SU-DHL-6 (cell line): ENCODE data around the gene MAST4.
"Not testable (repeated sequence)": the region's sequence is repeated elsewhere in the genome, so short reads cannot be mapped to it uniquely, and the experiment has no call there.

Experiments used
- H2AFZ ChIP-seq: fragments of 200-600 bp; sonication (generic); 2 replicates; pipeline ENCODE4 v1.6.1; 2014; ENCODE audit warnings: low read depth, mild to moderate bottlenecking, moderate library complexity, mixed read lengths, antibody characterized with exemption, low read length; ENCODE audit not compliant: severe bottlenecking
- H3F3A ChIP-seq: fragments of 200-600 bp; shearing (Covaris generic); 2 replicates; pipeline ENCODE4 v1.6.0; 2016; ENCODE audit warnings: antibody characterized with exemption, mild to moderate bottlenecking; ENCODE audit not compliant: insufficient read depth
- H3K27ac ChIP-seq: fragments of 200-600 bp; sonication (generic); 2 replicates; pipeline ENCODE4 v1.5.1; 2016; ENCODE audit warnings: low read depth, mild to moderate bottlenecking, low read length, moderate library complexity, mixed read lengths
- H3K27me3 ChIP-seq: fragments of 200-600 bp; sonication (generic), shearing (Covaris generic); 2 replicates; pipeline ENCODE4 v1.6.0; 2014; ENCODE audit warnings: mild to moderate bottlenecking, low read length
- H3K36me3 ChIP-seq: fragments of 200-600 bp; sonication (generic); 2 replicates; pipeline ENCODE4 v1.6.1; 2014; ENCODE audit warnings: mild to moderate bottlenecking, low read length, mixed read lengths
- H3K4me2 ChIP-seq: fragments of 300-600, 200-600 bp; shearing (Covaris generic), sonication (generic); 2 replicates; pipeline ENCODE4 v1.6.0; 2014; ENCODE audit warnings: low read length, low read depth, mild to moderate bottlenecking; ENCODE audit not compliant: poor library complexity, severe bottlenecking
- H3K4me3 ChIP-seq: fragments of 200-600 bp; sonication (generic); 2 replicates; pipeline ENCODE4 v1.5.1; 2014; ENCODE audit warnings: antibody characterized with exemption, low read length, mild to moderate bottlenecking, mixed read lengths; ENCODE audit not compliant: insufficient read depth, poor library complexity, severe bottlenecking
- H3K79me2 ChIP-seq: fragments of 200-600 bp; sonication (generic); 2 replicates; pipeline ENCODE4 v1.6.1; 2014; ENCODE audit warnings: mild to moderate bottlenecking, low read length, moderate library complexity; ENCODE audit not compliant: insufficient read depth
- H3K9ac ChIP-seq: fragments of 200-600 bp; sonication (generic); 2 replicates; pipeline ENCODE4 v1.7.0; 2014; ENCODE audit warnings: mild to moderate bottlenecking, low read length
- H3K9me2 ChIP-seq: fragments of 200-600 bp; sonication (generic); replicated peaks from 2 replicates; pipeline ENCODE4 v1.6.1; 2014; ENCODE audit warnings: low read length; ENCODE audit not compliant: insufficient read depth
- H3K9me3 ChIP-seq: fragments of 200-600 bp; sonication (generic); 2 replicates; pipeline ENCODE4 v1.6.1; 2014; ENCODE audit warnings: low read length, mixed read lengths; ENCODE audit not compliant: insufficient read depth
- H4K20me1 ChIP-seq: fragments of 200-600 bp; sonication (generic); 2 replicates; pipeline ENCODE4 v1.6.1; 2014; ENCODE audit warnings: low read depth, mild to moderate bottlenecking, antibody characterized with exemption, low read length, moderate library complexity, mixed read lengths
- EZH2phosphoT487 ChIP-seq: fragments of 200-600 bp; sonication (generic), shearing (Covaris generic); conservative IDR thresholded peaks from 2 replicates; pipeline ENCODE4 v1.6.1; 2018; ENCODE audit warnings: mild to moderate bottlenecking, antibody characterized with exemption, low read length, moderate library complexity, mixed read lengths
- TF ChIP-seq, protein P1 (sequence below): fragments of 200-600 bp; sonication (generic); IDR thresholded peaks from one replicate; pipeline ENCODE4 v1.5.1; 2017; ENCODE audit warnings: antibody characterized with exemption, mild to moderate bottlenecking, low read length, moderate library complexity; ENCODE audit not compliant: insufficient read depth, poor library complexity, severe bottlenecking

MAST4 gene

GRCh38 chr5:67166460-67167285 lies 570.5 kb downstream of the MAST4 start:
- Histone ChIP-seq H3K36me3 (no peaks in the 10 kb centered on the region), H3K9ac (peak overlapping the region; percentile 56), H4K20me1 (no peaks in the 10 kb centered on the region), H3K27me3 (no peaks in the 10 kb centered on the region), H2AFZ (peak overlapping the region; percentile 97), H3K27ac (peak overlapping the region; percentile 44; the same call in 1 of the 2 replicates), H3K79me2 (no peaks in the 10 kb centered on the region), H3K4me3 (peak overlapping the region; percentile 33), H3K9me2 (no peaks in the 10 kb centered on the region), H3K4me2 (peak overlapping the region; percentile 59), H3K9me3 (no peaks in the 10 kb centered on the region), H3F3A (peaks cover 4% of the 10 kb centered on the region; the same call in 1 of the 2 replicates)
- no peak for TF ChIP-seq EZH2phosphoT487
- TF ChIP-seq, protein P1, sequence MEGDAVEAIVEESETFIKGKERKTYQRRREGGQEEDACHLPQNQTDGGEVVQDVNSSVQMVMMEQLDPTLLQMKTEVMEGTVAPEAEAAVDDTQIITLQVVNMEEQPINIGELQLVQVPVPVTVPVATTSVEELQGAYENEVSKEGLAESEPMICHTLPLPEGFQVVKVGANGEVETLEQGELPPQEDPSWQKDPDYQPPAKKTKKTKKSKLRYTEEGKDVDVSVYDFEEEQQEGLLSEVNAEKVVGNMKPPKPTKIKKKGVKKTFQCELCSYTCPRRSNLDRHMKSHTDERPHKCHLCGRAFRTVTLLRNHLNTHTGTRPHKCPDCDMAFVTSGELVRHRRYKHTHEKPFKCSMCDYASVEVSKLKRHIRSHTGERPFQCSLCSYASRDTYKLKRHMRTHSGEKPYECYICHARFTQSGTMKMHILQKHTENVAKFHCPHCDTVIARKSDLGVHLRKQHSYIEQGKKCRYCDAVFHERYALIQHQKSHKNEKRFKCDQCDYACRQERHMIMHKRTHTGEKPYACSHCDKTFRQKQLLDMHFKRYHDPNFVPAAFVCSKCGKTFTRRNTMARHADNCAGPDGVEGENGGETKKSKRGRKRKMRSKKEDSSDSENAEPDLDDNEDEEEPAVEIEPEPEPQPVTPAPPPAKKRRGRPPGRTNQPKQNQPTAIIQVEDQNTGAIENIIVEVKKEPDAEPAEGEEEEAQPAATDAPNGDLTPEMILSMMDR = no peak

DNA sequence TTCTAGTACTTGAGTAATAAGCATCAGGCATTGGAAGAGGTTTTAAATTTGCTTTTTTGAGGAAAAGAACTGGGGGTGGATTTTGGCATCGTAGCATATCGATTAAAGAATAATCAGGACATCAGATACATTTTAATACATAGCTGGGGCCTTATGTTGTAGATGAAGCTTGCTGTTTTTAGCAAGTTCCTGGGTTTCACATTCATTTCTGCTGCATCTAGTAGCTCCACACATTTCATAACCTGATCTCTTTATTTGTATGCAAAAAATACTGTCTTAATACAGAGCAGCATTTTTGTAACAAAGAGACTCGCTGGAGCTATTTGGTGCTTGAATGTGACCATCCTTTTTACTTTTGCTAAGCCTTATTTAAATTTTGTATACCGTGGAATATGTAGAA lies 571.9 kb downstream of the MAST4 start:
- no peaks in the 10 kb centered on the region for H3K27me3 ChIP-seq
- TF ChIP-seq, protein P1 = no peak
- TF ChIP-seq EZH2phosphoT487 = no peak
- no peak overlapping the region for H3K9ac ChIP-seq
- H3K79me2 ChIP-seq = no peaks in the 10 kb centered on the region
- H3F3A ChIP-seq = peaks cover 4% of the 10 kb centered on the region; the same call in 1 of the 2 replicates
- no peak overlapping the region for H2AFZ ChIP-seq
- no peak overlapping the region for H3K4me3 ChIP-seq
- H4K20me1 ChIP-seq = no peaks in the 10 kb centered on the region
- H3K27ac ChIP-seq = no peak overlapping the region
- H3K9me3 ChIP-seq = no peaks in the 10 kb centered on the region
- no peaks in the 10 kb centered on the region for H3K9me2 ChIP-seq
- no peaks in the 10 kb centered on the region for H3K36me3 ChIP-seq
- no peak overlapping the region for H3K4me2 ChIP-seq

DNA sequence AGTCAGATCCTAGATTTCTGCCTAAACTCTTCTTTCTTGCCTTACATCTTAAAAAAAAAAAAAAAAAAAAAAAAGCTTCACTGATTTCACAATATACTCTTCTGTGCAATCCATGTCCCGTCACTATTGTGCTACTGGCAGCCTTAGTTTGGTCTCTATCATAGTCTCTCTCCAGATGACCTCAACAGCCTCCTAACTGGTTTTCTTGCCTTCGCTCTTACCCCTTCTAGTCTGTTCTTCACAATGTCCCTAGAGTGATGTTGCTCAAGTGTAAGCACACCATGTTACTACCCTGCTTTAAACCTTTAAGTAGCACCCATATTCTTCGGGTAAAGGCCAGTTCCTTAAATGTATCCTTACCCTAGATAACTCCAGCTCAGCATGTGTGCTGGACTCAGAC lies 574.6 kb downstream of the MAST4 start:
- H4K20me1 ChIP-seq = no peaks in the 10 kb centered on the region
- TF ChIP-seq, protein P1 = no peak
- TF ChIP-seq EZH2phosphoT487 = no peak

DNA sequence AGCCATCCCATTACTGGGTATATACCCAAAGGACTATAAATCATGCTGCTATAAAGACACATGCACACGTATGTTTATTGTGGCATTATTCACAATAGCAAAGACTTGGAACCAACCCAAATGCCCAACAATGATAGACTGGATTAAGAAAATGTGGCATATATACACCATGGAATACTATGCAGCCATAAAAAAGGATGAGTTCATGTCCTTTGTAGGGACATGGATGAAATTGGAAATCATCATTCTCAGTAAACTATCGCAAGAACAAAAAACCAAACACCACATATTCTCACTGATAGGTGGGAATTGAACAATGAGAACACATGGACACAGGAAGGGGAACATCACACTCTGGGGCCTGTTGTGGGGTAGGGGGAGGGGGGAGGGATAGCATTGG lies 577.2 kb downstream of the MAST4 start:
- not testable (repeated sequence) for H3K4me2 ChIP-seq, H3F3A ChIP-seq, H3K27ac ChIP-seq, H3K9me3 ChIP-seq, H3K79me2 ChIP-seq, H2AFZ ChIP-seq, H3K9ac ChIP-seq, H4K20me1 ChIP-seq, H3K9me2 ChIP-seq, H3K4me3 ChIP-seq, H3K36me3 ChIP-seq, H3K27me3 ChIP-seq

More for the DNA sequence above, 574.6 kb downstream of the MAST4 start:
- H2AFZ ChIP-seq = no peak overlapping the region
- no peaks in the 10 kb centered on the region for H3K9me3 ChIP-seq
- no peaks in the 10 kb centered on the region for H3K79me2 ChIP-seq
- no peaks in the 10 kb centered on the region for H3K27me3 ChIP-seq
- H3K9me2 ChIP-seq = no peaks in the 10 kb centered on the region
- no peak overlapping the region for H3K27ac ChIP-seq
- H3K4me3 ChIP-seq = no peak overlapping the region
- peaks cover 4% of the 10 kb centered on the region; the same call in 1 of the 2 replicates for H3F3A ChIP-seq
- H3K9ac ChIP-seq = no peak overlapping the region
- H3K36me3 ChIP-seq = no peaks in the 10 kb centered on the region
- no peak overlapping the region for H3K4me2 ChIP-seq
